GM12878 (cell line): ENCODE data around the gene PPARD. TPM values are rescaled to one million over a fixed set of nuclear protein-coding genes. Genes with fewer than 3 reads are reported as not detected.

Source experiments
- CEBPB ChIP-seq, 2 experiments: fragments of 150-350 bp in 1 of 2; IDR thresholded peaks; 2 replicates each; pipeline ENCODE4 v1.6.1; 2012 to 2014; ENCODE audit warnings: low read depth in 2 of 2, low read length in 2 of 2, borderline replicate concordance in 1 of 2, inconsistent platforms in 1 of 2
- CHD2 ChIP-seq: IDR thresholded peaks from 2 replicates; pipeline ENCODE4 v1.6.1; 2011; ENCODE audit warnings: low read depth, low read length, improper control_type of control experiment, borderline replicate concordance
- DPF2 ChIP-seq: fragments of 450-650 bp; IDR thresholded peaks from 2 replicates; pipeline ENCODE4 v1.6.1; 2017; ENCODE audit warnings: mild to moderate bottlenecking
- HDGF ChIP-seq: fragments of 450-650 bp; IDR thresholded peaks from 2 replicates; pipeline ENCODE4 v1.6.1; 2016; ENCODE audit warnings: antibody characterized with exemption
- IKZF1 ChIP-seq: fragments of 450-650 bp; conservative IDR thresholded peaks from 2 replicates; pipeline ENCODE4 v1.6.1; 2017; ENCODE audit warnings: antibody characterized with exemption, mild to moderate bottlenecking
- MTA3 ChIP-seq: IDR thresholded peaks from 2 replicates; pipeline ENCODE4 v1.6.1; 2012; ENCODE audit warnings: low read length, inconsistent platforms, borderline replicate concordance
- RAD51 ChIP-seq: fragments of 450-650 bp; IDR thresholded peaks from 2 replicates; pipeline ENCODE4 v1.6.1; 2016; ENCODE audit warnings: moderate library complexity, mild to moderate bottlenecking, inconsistent platforms
- SIN3A ChIP-seq: IDR thresholded peaks from 2 replicates; pipeline ENCODE4 v1.6.1; 2012; ENCODE audit warnings: low read depth, low read length, improper control_type of control experiment
- SREBF1 ChIP-seq: IDR thresholded peaks from 2 replicates; pipeline ENCODE4 v1.6.1; 2012; ENCODE audit warnings: mild to moderate bottlenecking, low read length
- SREBF2 ChIP-seq: IDR thresholded peaks from 2 replicates; pipeline ENCODE4 v1.6.1; 2012; ENCODE audit warnings: mild to moderate bottlenecking, low read length
- SUZ12 ChIP-seq: fragments of 200-600 bp; sonication (generic); IDR thresholded peaks from one replicate; pipeline ENCODE4 v1.6.1; 2018; ENCODE audit warnings: antibody characterized with exemption, mild to moderate bottlenecking; ENCODE audit not compliant: unreplicated experiment
- YY1 ChIP-seq: IDR thresholded peaks from 2 replicates; pipeline ENCODE4 v1.6.1; 2011; ENCODE audit warnings: low read depth, mild to moderate bottlenecking, low read length
- polyA plus RNA-seq, 11 experiments: library from polyadenylated mRNA; depleted of rRNA in 4 of 11; unstranded in 6 of 11; stranded (reverse) in 5 of 11; fragments of >200 nt; fragmentation: Nextera tagmentation in 4 of 11; fragmentation: Illumina TruSeq in 1 of 11; extraction: Ambion mirVana in 4 of 11; extraction: Trizol in 1 of 11; gene quantifications; 1 replicate in 1 of 11; 2 replicates in 10 of 11; pipeline versions ENCODE4 v1.2.1 to v1.2.3, GENCODE V29; 2011 to 2016; ENCODE audit warnings: inconsistent platforms in 2 of 11, missing spikeins in 2 of 11, low read depth in 1 of 11
- total RNA-seq, 4 experiments: library from RNA; depleted of rRNA in 3 of 4; stranded (reverse); fragments of >200 nt in 3 of 4; fragmentation: Illumina TruSeq in 1 of 4; extraction: Trizol in 1 of 4; gene quantifications; 2 replicates each; pipeline versions ENCODE4 v1.2.1 to v1.2.3, GENCODE V29; 2013 to 2021
- TF ChIP-seq, protein P1 (sequence below): fragments of 450-650 bp; formaldehyde crosslinking; IDR thresholded peaks from 2 replicates; pipeline ENCODE4 v1.4.0; 2020; ENCODE audit warnings: mild to moderate bottlenecking, moderate library complexity
- TF ChIP-seq, protein P2 (sequence below): IDR thresholded peaks from 2 replicates; pipeline ENCODE4 v1.6.1; 2011; ENCODE audit warnings: mild to moderate bottlenecking, low read depth, low read length, moderate library complexity; ENCODE audit not compliant: insufficient replicate concordance
- TF ChIP-seq, protein P3 (sequence below): fragments of 450-650 bp; formaldehyde crosslinking; IDR thresholded peaks from 2 replicates; pipeline ENCODE4 v1.4.0; 2022; ENCODE audit warnings: mild to moderate bottlenecking, moderate library complexity
- TF ChIP-seq, protein P4 (sequence below): fragments of 450-650 bp; IDR thresholded peaks from 2 replicates; pipeline ENCODE4 v1.6.1; 2017; ENCODE audit warnings: mild to moderate bottlenecking, moderate library complexity

PPARD gene
- total and polyA plus RNA-seq, 10 of the 15 experiments (the other 5 are each of a cell fraction or from before 2014, with no cell fraction given) = 0.05 to 12.6 (median 6.7) TPM

DNA sequence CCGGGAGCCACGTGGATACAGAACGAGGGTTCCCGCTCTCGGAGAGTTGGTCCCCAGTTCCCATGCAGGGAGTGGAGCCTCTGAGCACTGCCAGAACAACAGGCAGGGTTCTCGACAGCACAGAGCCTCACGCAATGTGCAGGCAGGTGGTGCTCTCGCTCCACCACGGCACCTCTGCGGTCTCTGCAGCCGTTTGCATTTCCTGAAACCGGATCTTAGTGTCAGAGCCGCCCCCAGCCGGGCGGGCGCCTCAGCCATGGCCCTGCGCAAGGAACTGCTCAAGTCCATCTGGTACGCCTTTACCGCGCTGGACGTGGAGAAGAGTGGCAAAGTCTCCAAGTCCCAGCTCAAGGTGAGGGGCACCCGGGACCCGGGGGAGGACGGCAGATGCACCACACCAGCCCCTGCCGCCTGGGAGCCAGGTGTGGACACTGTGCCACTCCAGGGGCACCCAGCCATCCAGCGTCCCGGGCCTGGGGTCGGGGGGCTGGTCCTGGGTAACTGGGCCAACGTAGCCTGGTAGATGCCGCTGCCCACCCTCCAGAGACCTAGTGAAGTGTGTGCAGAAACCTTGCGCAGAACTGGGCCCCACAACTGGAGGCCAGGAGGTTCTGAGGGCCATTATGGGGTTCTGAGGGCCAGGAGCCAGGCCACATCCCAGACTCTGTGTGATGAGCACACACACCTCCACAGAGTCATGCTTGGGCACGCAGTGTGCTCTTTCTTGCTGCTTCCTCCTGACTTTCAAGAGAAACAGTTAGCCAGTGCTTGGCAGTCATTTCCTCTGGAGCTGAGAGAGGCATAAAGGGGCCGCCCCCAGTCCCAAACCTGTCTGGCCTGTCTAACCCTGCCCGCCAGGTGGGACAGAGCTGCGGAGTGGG, 44.5 kb upstream of the PPARD start, which contains the start of gene DEF6 (continued):
- TF ChIP-seq DPF2 = peak; percentile 81
- no peak; the same call in 1 of the 2 replicates for TF ChIP-seq MTA3
- TF ChIP-seq SIN3A = peak; percentile 42; the same call in 1 of the 2 replicates
- TF ChIP-seq SREBF1 = no peak
- TF ChIP-seq SUZ12 = no peak
- TF ChIP-seq, protein P1, sequence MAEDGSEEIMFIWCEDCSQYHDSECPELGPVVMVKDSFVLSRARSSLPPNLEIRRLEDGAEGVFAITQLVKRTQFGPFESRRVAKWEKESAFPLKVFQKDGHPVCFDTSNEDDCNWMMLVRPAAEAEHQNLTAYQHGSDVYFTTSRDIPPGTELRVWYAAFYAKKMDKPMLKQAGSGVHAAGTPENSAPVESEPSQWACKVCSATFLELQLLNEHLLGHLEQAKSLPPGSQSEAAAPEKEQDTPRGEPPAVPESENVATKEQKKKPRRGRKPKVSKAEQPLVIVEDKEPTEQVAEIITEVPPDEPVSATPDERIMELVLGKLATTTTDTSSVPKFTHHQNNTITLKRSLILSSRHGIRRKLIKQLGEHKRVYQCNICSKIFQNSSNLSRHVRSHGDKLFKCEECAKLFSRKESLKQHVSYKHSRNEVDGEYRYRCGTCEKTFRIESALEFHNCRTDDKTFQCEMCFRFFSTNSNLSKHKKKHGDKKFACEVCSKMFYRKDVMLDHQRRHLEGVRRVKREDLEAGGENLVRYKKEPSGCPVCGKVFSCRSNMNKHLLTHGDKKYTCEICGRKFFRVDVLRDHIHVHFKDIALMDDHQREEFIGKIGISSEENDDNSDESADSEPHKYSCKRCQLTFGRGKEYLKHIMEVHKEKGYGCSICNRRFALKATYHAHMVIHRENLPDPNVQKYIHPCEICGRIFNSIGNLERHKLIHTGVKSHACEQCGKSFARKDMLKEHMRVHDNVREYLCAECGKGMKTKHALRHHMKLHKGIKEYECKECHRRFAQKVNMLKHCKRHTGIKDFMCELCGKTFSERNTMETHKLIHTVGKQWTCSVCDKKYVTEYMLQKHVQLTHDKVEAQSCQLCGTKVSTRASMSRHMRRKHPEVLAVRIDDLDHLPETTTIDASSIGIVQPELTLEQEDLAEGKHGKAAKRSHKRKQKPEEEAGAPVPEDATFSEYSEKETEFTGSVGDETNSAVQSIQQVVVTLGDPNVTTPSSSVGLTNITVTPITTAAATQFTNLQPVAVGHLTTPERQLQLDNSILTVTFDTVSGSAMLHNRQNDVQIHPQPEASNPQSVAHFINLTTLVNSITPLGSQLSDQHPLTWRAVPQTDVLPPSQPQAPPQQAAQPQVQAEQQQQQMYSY (CRISPR knock-in tag) = no peak
- TF ChIP-seq IKZF1 = peak; percentile 73
- TF ChIP-seq SREBF2 = no peak
- peak; percentile 84 for TF ChIP-seq YY1
- 0 out of 2 replicates have a peak, but pooled peaks have one; percentile 65 for TF ChIP-seq HDGF
- peak; percentile 69; the same call in 1 of the 2 replicates for TF ChIP-seq CHD2
- TF ChIP-seq, protein P2, sequence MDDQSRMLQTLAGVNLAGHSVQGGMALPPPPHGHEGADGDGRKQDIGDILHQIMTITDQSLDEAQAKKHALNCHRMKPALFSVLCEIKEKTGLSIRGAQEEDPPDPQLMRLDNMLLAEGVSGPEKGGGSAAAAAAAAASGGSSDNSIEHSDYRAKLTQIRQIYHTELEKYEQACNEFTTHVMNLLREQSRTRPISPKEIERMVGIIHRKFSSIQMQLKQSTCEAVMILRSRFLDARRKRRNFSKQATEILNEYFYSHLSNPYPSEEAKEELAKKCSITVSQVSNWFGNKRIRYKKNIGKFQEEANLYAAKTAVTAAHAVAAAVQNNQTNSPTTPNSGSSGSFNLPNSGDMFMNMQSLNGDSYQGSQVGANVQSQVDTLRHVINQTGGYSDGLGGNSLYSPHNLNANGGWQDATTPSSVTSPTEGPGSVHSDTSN = no peak
- TF ChIP-seq, protein P3, sequence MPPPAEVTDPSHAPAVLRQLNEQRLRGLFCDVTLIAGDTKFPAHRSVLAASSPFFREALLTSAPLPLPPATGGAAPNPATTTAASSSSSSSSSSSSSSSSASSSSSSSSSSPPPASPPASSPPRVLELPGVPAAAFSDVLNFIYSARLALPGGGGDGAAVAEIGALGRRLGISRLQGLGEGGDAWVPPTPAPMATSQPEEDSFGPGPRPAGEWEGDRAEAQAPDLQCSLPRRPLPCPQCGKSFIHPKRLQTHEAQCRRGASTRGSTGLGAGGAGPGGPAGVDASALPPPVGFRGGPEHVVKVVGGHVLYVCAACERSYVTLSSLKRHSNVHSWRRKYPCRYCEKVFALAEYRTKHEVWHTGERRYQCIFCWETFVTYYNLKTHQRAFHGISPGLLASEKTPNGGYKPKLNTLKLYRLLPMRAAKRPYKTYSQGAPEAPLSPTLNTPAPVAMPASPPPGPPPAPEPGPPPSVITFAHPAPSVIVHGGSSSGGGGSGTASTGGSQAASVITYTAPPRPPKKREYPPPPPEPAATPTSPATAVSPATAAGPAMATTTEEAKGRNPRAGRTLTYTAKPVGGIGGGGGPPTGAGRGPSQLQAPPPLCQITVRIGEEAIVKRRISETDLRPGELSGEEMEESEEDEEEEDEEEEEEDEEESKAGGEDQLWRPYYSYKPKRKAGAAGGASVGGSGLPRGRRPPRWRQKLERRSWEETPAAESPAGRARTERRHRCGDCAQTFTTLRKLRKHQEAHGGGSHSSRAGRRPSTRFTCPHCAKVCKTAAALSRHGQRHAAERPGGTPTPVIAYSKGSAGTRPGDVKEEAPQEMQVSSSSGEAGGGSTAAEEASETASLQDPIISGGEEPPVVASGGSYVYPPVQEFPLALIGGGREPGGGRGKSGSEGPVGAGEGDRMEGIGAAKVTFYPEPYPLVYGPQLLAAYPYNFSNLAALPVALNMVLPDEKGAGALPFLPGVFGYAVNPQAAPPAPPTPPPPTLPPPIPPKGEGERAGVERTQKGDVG (CRISPR knock-in tag) = no peak
- TF ChIP-seq CEBPB (IDR thresholded peaks at IDR 0.05; ENCODE audit: borderline replicate concordance in 1 of 2, low read depth in 2 of 2, low read length in 2 of 2) = no peak; a peak in 1 of 4 replicates
- TF ChIP-seq, protein P4, sequence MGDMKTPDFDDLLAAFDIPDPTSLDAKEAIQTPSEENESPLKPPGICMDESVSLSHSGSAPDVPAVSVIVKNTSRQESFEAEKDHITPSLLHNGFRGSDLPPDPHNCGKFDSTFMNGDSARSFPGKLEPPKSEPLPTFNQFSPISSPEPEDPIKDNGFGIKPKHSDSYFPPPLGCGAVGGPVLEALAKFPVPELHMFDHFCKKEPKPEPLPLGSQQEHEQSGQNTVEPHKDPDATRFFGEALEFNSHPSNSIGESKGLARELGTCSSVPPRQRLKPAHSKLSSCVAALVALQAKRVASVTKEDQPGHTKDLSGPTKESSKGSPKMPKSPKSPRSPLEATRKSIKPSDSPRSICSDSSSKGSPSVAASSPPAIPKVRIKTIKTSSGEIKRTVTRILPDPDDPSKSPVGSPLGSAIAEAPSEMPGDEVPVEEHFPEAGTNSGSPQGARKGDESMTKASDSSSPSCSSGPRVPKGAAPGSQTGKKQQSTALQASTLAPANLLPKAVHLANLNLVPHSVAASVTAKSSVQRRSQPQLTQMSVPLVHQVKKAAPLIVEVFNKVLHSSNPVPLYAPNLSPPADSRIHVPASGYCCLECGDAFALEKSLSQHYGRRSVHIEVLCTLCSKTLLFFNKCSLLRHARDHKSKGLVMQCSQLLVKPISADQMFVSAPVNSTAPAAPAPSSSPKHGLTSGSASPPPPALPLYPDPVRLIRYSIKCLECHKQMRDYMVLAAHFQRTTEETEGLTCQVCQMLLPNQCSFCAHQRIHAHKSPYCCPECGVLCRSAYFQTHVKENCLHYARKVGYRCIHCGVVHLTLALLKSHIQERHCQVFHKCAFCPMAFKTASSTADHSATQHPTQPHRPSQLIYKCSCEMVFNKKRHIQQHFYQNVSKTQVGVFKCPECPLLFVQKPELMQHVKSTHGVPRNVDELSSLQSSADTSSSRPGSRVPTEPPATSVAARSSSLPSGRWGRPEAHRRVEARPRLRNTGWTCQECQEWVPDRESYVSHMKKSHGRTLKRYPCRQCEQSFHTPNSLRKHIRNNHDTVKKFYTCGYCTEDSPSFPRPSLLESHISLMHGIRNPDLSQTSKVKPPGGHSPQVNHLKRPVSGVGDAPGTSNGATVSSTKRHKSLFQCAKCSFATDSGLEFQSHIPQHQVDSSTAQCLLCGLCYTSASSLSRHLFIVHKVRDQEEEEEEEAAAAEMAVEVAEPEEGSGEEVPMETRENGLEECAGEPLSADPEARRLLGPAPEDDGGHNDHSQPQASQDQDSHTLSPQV = no peak; the same call in 1 of the 2 replicates
- TF ChIP-seq RAD51 = no peak
